NCI-H2196 (cell line): Measurements from ENCODE around the gene ART1.
"Not testable (repeated sequence)": the region's sequence is repeated elsewhere in the genome, so short reads cannot be mapped to it uniquely, and the experiment has no call there.

Experiments used
- DNase-seq: peaks from one replicate; lab custom pipeline; 2025; ENCODE audit not compliant: unreplicated experiment; lab: John Stamatoyannopoulos, UW

Gene ART1

GRCh38 chr11:3632070-3632660 is 12.8 kb upstream of the ART1 start:
- no peak for DNase-seq

- no peak for DNase-seq
Measured at GRCh38 chr11:3635641-3636375, 9.1 kb upstream of the ART1 start.

- DNase-seq, result no peak
Measured at GRCh38 chr11:3637201-3637600, 7.7 kb upstream of the ART1 start.

GRCh38 chr11:3638513-3638912 is 6.4 kb upstream of the ART1 start:
- no peak for DNase-seq

GRCh38 chr11:3639841-3640240 is 5.1 kb upstream of the ART1 start:
- DNase-seq, result no peak

GRCh38 chr11:3641191-3641590 is 3.7 kb upstream of the ART1 start:
- DNase-seq, result no peak

GRCh38 chr11:3641701-3642070 is 3.2 kb upstream of the ART1 start, which contains the start of gene ART5:
TSS of gene ART5 (minus strand) at chr11:3641992. CDS start at chr11:3641862, 130 bp downstream.
- no peak for DNase-seq

GRCh38 chr11:3642071-3642951 is 2.6 kb upstream of the ART1 start:
- DNase-seq, result peak; percentile 83

- not testable (repeated sequence) for DNase-seq
Measured at GRCh38 chr11:3643102-3643546, 1.8 kb upstream of the ART1 start.

GRCh38 chr11:3645552-3645951 is 624 bp downstream of the ART1 start:
- DNase-seq, result no peak

GRCh38 chr11:3648843-3649242 is 3.9 kb downstream of the ART1 start:
- not testable (repeated sequence) for DNase-seq

GRCh38 chr11:3649374-3649773 is 4.4 kb downstream of the ART1 start:
- not testable (repeated sequence) for DNase-seq

- DNase-seq, result not testable (repeated sequence)
Measured at GRCh38 chr11:3652514-3652913, 7.6 kb downstream of the ART1 start.

GRCh38 chr11:3655547-3655946 is 10.6 kb downstream of the ART1 start:
- DNase-seq, result no peak

- DNase-seq, result not testable (repeated sequence)
Measured at GRCh38 chr11:3657331-3657730, 12.4 kb downstream of the ART1 start.

GRCh38 chr11:3658252-3658651 is 13.3 kb downstream of the ART1 start:
- DNase-seq, result no peak

GRCh38 chr11:3659595-3660515 is 14.9 kb downstream of the ART1 start:
- peak; percentile 67 for DNase-seq

GRCh38 chr11:3660960-3661359 is 16.0 kb downstream of the ART1 start:
- DNase-seq, result no peak

- DNase-seq, result no peak
Measured at GRCh38 chr11:3662856-3663255, 17.9 kb downstream of the ART1 start.

- no peak for DNase-seq
Measured at GRCh38 chr11:3664032-3664630, 19.2 kb downstream of the ART1 start.
